GM21367 (cell line): Measurements from ENCODE around the gene CTIF.

ENCODE experiments used
- ATAC-seq: cut with Tn5 transposase; IDR thresholded peaks from one replicate; pipeline ENCODE4 v1.9.1; 2021; ENCODE audit not compliant: unreplicated experiment

CTIF gene

DNA sequence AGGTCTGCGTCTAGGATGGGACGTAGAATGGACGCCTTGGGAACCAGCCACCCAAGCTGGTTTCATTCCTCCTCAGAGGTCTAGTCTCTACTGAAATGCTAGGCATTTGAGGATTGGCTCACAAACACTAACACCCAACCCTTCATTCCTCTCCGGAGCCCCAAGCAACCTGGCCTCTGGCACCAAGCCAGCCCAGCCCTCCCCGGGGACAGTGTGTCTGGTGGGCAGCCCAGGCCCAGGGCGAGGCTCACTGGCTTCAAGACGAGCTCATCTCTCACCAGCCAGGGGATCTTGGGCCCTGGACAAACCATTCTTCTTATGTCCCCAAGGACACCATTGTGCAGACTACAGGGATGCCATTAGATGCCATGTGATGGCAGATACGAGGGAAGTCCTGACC, 182.5 kb downstream of the CTIF start:
- no peak for ATAC-seq

DNA sequence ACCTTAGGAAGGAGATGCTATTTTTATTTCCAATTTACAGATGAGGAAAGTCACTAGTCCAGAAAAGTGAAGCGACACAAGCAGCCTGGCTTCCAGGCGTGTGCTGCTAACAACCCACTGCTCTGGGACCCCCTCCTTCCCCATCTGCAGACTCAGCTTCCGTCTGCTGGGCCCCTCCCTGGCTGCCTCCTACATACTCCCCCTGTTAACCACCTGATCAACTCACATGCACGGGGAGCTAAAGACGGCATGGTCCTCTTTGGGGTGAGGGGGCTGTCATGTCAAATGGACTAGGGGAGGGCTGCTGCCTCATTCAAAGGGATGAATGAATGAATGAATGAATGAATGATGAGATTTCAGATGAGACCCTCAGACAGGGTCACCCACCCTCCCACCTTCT, 184.2 kb downstream of the CTIF start:
- no peak for ATAC-seq

DNA sequence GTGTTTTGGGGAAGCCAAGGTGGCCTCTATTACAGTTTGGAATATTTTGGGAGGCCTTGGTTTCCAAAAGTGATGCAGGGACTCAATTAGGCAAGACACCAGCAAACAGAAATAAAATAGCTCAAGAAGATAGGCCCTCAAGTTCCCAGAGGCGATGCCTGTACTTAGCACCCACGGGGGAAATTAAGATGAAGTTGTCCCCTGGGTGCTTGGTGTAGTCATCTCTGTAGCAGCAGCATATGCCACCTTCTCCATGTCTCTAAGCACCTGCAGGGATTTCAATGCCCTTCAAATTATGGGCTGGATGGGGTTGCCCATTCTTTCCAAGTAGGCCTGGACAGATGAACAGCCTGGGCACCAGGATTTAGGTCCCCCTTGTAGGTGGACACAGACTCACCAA, 185.0 kb downstream of the CTIF start:
- no peak for ATAC-seq

DNA sequence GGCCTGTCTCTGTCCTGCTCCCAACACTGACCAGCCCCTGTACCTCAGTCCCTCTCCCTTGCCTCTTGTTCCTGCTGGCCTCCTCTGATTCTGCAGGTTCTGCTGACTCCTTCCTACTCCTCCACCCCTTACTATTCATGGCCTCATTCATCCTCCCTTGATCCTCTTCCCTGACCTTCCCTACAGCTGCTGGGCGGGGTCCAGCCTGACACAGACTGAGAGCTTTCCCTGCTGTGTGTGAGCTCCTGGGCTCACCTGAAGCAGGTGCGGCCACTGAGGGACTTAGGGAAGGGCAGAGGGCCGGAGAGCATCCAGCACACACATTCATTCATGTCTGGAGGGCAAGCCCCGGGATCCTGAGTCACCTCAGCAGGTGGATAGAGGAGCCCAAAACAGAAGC, 185.6 kb downstream of the CTIF start:
- ATAC-seq: no peak

DNA sequence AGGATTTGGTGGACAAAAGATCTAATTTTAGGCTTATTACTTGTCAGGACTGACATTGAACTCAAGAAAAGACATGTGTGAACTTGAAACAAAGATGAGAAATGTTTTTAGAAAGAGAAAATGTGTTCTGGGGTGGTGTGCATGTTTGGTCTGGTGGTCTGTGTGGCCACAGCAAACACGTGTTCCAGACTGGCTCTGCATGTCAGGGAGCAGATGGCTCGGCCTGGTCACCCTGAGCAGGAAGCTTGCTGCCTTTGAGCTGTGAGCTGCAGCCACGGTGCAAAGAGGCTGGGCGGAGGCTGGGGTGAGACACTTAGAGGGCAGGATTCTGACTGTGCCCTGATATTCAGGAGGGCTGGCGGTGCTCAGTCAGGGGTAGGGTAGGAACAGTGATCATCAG, 186.1 kb downstream of the CTIF start:
- no peak for ATAC-seq

DNA sequence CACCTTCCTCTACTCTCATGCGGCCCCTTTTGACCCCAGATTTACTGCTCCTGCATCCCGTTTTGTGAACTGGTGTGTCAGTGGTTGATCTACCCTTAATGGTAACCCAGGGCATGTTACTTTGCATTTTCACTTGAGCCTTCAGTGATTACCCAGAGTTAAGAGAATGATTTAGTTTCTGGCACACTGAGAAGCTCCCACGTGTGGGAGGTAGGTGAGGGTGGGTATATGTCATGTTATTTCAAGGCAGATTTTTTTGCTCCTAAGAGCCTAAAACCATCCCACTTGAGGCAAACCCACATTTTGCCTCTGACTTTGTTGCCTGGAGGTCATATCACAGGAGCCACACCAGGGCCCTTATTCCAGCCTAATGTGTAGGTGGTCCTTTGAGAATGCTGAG, 186.7 kb downstream of the CTIF start:
- no peak for ATAC-seq

DNA sequence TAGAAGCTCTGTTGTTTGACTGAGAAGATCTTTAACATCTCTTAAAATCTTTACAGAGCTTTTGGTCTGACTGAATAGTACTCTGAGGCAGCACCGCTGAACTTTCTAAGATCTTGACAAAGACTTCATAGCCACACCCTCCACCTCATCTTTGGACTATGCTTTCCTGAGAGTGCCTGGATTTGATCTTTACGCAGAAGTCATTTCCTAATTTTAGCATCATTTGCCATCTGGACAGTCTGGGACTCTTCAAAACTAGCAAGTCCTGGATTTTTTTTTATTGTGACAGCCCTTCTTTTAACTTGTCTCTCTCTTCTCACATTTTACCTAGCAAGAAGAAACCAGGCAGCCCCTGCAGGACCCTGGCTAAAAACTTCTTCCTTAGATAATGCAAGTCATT, 188.8 kb downstream of the CTIF start:
- ATAC-seq: no peak

DNA sequence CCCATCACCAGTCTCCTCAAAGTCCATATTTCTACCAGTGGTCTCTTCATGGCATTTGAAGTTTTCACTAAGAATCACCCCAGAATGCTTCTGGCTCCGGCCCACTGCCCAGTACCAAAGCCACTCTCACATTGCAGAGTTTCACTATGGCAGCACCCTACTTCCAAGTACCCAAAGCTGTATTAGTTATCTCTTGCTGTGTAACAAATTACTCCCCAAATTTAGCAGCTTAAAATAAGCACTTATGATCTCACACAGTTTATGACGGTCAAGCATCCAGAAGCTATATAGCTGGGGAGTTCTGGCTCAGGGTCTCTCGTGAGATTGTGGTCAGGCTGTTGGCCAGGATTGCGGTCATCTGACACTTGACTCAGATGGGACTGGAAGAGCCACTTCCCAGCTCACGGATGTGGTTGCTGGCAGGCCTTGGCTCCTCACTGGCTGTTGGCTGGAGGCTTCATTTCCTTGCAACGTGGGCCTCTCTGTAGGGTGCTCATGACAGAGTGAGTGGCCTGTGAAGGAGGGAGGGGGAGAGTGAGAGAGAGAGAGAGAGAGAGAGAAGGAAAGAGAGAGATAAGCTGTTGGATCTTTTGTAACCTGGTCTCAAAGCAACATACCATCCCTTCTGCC, 189.5 kb downstream of the CTIF start:
- no peak for ATAC-seq

DNA sequence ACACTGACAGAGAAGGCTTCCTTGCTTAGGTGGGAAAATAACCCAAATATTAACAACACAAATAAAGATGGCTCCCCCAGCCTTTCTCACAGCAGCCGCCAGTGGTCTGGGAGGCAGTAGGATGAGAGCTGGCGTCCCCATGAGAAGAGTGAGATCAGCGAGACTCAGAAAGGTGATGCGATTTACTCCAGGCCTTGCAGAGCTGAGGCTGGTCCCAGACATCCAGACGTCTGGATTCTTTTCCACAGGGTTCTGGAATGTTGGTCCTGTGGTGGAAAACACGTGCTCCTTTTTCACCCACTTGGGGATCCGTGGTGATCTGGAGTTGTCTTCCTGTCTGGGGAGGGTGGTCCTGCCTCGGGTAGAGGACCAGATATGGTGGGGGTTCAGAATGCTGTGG, 190.6 kb downstream of the CTIF start:
- ATAC-seq: no peak

DNA sequence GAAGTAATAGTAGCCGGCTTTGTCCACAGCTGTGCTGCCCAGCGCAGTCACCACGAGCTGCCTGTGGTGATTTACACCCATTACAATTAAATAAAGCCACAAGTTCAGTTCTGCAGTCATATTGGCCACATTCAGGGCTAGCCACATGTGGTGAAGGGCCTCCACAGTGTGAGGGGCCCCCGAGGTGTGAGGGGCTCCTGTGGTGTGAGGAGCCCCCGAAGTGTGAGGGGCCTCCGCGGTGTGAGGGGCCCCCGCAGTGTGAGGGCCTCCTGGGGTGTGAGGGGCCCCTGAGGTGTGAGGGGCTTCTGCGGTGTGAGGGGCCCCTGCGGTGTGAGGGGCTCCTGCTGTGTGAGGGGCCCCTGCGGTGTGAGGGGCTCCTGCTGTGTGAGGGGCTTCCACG, 191.2 kb downstream of the CTIF start:
- no peak for ATAC-seq

DNA sequence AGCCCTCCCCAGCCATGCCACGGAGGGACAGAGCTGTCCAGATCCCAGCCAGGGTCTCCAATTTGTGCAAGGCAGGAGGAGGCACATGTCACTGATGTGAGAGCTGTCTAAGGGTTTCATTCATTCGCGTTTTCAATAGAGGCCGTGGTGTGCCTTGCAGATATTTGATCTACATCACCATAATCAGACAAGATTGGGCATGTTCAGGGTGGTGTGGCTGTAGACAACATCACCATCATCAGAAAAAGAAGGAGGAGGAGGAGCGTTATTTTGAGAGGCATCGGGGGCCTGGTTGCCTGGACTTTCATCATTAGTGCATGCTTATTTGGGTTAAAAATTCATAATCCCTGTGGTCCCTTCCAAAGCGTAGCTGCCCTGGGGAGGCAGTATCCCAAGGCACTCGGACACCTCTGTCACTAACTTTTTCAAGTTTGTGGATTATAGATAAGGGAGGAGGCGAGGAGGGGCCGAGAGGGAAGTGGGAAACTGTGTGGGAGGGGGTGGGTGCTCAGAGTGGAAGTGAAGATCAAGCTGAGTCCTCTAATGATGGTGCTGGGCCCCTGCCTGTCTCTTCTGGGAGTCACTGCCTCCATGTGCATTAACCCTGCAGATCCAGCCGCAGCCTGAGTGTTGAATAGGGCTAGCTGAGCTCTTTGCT, 194.1 kb downstream of the CTIF start:
- ATAC-seq: no peak

DNA sequence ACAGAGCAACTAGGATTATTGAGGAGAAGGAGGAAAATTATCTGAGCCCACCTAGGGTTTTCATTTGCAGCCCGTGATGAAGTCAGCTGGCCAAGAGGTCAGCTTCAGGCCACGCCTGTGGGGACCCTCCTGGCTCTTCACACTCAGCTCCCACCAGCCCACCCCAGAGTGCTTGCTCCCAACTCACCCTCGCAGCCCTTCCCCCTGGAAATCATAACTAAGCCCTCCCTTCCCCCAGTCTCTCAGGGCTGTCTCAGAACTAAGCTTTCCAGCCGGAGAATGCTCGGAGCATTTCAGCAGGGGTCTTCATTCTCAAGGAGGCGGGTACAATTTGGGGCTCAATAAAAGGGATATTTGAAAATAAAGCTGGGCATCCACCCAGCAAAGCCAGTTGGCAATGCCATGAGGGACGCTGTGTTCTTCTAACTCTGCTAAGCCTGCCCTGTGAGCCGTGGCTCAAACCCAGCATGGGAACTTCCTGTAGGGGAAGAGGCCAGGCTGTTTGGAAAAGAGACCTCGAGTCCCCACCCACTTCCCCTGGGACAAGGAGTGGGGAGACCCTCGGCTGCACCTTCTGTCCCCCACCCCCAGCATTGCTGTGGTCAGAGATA, 194.9 kb downstream of the CTIF start:
- ATAC-seq: no peak

DNA sequence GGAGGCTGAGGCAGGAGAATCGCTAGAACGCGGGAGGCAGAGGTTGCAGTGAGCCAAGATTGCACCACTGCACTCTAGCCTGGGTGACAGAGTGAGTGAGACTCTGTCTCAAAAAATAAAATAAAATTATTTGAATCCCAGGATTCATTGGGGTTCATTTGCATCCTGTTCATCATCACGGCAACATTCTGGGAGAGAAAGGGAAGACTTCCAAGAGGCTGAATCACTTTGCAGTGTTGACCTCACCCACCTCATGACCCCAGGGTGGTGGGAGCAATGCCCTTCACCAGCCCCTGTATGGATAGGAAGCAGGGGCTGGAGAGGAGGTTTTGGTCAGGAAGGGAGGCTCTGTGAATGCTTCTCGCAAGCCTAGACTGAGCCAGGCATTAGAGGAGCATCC, 195.6 kb downstream of the CTIF start:
- ATAC-seq: no peak

DNA sequence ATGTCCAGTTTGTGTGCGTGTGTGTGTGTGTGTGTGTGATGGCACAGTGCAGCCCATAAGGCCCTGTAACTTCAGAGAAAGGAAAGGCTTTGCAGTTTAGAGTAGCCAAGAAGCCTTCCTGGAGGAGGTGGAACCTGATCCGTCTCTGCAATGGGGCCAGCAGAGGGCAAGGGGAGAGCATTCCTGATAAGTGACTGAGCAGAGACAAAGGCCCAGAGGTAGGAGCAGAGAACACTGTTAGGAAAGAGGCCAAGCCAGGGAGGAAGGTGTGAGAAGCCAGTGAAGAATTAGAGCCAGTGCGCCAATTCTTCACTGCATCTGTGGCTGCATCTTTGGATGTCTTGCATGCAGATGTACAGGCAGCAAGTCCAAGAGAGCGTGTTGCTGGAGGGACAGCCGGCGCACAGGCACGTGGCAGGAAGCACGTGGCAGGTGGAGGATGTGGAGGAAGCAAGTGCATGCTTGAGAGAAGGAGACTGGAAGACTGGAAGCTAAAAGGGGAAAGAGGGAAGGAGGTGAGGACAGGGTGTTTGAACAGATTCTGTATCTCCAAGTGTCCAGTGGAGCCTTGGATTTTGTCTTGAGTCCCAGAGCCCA, 196.3 kb downstream of the CTIF start:
- ATAC-seq: no peak

DNA sequence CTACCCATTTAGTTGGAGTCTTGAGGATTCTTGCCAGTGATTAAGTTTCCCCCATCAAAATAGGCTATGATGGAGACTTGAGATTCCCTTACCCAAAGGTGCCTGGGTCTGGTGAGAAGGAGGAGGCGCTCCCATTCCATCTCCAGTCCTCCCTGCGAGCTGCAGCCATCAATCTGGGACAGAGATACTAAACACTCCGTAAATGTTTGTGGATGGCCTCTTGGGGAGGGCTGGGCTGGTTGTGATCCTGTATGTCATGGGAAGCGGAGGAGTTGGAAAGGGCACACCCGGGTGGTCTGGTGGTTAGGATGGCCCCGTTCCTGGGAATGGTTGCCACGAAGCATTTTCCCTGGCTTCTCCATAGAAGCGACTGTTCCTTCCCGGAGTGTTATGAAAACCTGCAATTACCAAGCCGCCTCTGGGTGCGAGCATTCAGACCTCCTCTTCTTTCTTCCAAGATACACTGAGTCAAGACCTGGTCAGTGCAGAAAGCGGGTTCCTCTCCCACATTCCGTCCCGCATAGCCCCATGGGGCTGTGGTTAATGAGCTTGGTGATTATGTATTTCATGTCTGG, 196.9 kb downstream of the CTIF start:
- no peak for ATAC-seq

DNA sequence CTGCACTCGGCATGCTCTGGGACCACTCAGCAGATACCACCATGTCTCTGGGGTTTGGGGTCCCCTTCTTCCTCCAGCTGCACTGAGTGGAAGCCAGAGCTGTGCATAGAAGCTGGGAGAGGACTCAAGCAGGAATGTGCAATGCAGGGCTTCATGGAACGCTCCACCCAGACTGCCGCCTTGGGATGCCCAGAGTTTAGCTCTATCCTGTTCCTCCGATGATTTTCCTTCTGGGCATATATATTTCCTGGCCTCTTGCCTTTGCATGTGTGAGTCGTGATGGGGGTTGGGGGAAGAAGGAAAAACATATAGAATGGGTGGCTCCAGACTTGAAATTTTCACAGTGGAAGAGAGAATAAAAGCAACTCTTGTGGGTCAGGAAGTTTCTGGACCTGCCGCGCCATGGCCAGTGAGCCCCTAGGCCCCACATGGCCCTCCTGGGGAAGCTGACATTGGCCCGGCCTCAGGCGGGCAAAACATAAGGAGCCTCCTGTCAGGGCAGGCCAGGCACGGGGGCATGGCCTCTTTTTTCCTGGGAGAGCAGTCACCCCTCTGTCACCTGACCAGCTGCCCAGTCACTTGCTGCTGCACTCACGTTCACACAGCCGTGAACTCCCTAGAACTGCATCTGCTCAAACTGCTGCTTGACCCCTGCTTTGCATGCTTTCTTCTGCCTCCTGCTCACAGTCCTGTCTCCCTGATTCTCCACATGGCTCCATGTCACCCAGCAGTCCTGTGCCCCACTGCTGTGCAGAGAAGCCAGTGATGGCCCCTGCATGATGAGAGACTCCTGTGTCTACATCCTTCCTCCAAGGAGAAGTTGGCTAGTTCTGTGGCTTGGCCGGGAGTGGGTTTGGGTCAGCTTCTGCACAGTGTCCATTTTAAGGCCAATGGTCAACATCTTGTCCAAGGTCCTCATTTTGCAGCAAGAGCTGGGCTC, 197.8 kb downstream of the CTIF start:
- no peak for ATAC-seq

DNA sequence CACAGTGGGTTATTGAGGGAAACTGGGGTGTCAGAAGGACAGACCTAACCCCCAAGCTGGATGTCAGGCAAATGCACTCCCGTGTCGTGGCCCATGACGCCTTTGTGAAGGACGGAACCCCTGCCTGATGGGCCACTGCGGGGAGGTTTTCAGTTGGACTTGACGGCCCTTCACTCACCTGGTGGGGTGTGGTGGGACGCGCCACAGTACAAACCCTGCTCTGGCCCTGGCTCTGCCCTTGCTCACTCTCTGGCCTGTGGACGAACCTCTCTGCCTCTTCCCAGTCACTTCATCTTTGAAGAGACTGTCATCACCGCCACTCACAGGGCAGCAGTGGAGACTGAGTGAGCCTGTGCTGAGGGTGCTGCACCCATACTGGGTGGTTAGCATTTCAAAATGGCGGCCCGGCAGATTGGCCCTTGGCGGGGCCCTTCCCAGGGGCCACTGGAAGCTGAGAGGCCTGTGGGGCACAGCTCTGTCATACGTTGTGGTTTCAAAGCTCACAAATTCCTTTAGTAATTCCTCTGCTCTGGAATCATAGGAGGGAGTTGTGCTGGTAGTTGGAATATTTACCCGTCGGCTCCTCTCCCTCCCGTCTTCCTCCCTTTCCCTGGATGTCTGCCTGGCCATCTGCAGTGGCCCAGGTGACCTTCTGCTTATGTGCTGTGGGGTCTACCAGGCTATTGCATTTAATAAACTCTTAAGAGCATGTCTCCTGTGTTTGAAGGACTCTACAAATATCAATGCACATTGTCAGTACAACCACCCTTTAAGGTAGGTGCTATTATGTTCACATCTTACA, 200.6 kb downstream of the CTIF start:
- no peak for ATAC-seq

DNA sequence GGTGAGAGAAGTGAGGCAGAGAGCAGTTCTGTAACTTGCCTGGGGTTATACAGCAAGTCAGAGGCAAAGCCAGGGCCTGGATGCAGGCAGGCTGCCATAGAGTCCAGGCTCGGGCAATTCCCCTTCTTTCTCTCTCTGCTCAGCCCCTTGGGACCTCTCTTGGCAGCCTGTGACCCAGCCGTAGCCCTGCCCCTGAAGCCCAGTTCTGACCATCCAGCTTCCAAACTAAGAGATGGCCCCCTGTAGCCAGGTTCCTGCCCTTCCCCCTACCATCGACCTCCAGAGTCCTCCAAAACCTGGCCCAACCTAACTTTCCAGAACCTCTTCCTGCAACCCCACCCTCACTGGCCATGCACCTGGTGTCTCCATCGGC, 201.2 kb downstream of the CTIF start:
- no peak for ATAC-seq

DNA sequence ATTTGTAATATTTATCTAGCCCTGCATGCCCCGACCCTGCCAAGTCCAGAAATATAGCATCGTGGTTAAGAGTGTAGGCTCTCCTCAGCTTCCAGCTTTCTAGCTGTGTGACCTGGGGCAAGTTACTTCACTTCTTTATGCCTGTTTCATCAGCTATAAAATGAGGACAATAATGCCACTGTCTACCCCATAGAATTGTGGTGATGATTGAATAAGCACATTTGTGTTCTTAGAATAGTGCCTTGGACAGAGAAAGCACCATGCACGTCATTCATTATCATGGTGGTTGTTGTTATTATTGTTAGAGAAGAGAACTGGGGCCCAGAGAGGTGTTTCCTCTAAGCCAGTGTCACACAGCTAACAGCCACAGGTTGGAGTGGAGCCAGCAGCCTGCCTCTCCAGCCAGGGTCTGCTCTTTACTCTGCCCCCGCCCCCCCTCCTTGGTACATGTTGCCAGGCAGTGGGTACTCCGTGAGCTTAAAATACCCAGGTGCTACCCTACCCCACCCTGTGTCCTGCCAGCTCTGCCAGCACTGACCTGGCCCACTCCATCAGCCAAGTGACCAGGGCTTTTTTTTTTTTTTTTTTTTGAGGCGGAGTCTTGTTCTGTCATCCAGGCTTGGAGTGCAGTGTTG, 202.1 kb downstream of the CTIF start:
- ATAC-seq: no peak

DNA sequence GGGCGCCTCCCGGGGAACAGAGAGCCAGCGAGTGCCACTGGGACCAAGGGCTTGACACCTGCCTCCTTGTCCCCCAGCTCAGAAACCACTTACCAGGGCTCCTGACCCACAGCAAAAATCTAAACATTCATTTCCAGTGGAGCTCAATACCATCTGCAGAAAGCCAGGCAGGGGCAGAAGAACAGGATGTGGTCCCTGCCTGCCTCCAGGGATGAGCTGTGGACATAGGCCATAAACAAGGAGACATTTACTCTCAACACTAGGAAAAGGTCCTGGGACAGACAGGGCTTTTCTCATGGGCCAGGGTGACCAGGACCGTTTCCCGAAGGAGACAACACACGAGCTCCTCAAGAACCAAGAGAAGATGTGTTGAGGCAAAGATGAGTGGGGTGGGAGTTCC, 203.0 kb downstream of the CTIF start:
- no peak for ATAC-seq
